Naive thymus-derived CD8-positive, alpha-beta T cell (primary cell): ENCODE data around the gene DEPDC1. TPM values are rescaled to one million over a fixed set of nuclear protein-coding genes. Genes with fewer than 3 reads are reported as not detected.

Source experiments
- ATAC-seq, 2 donors: fragments of 150-1000 bp; cut with Tn5 transposase in 1 of 2; sonication (Bioruptor Pico), chemical (Tn5 transposase) in 1 of 2; 1 replicate in 1 of 2; 2 replicates in 1 of 2; pipeline ENCODE4 v1.10.0; 2021; ENCODE audit warnings: mild to moderate bottlenecking in 2 of 2, moderate library complexity in 2 of 2
- POLR2A ChIA-PET: fragments of 350-600 bp; sonication (Branson Sonifier 250); formaldehyde crosslinking; loops from one replicate; lab custom pipeline; 2021; ENCODE audit warnings: antibody characterized with exemption; lab: Charles Lee
- DNase-seq, 10 donors: peaks; one replicate each; pipeline versions ENCODE4 v3.0.0 to v3.0.0-alpha.2; 2020 to 2022
- H3K27ac Mint-ChIP-seq, 10 donors: one replicate each; pipeline ENCODE4 v1.8.0; 2020 to 2022; ENCODE audit warnings: mild to moderate bottlenecking in 10 of 10, mixed read lengths in 10 of 10, moderate library complexity in 4 of 10, inconsistent platforms in 1 of 10
- H3K27me3 Mint-ChIP-seq, 5 donors: one replicate each; pipeline ENCODE4 v1.8.0; 2021 to 2022; ENCODE audit warnings: mixed read lengths in 5 of 5
- H3K36me3 Mint-ChIP-seq, 3 donors: one replicate each; pipeline ENCODE4 v1.8.0; 2020 to 2022; ENCODE audit warnings: mixed read lengths in 3 of 3, mild to moderate bottlenecking in 2 of 3, inconsistent platforms in 1 of 3
- H3K4me1 Mint-ChIP-seq, 4 donors: one replicate each; pipeline ENCODE4 v1.8.0; 2021 to 2022; ENCODE audit warnings: mixed read lengths in 4 of 4
- H3K4me3 Mint-ChIP-seq, 10 donors: one replicate each; pipeline ENCODE4 v1.8.0; 2020 to 2022; ENCODE audit warnings: mild to moderate bottlenecking in 10 of 10, mixed read lengths in 10 of 10, moderate library complexity in 6 of 10, inconsistent platforms in 1 of 10
- H3K9me3 Mint-ChIP-seq, 9 donors: one replicate each; pipeline ENCODE4 v1.8.0; 2020 to 2022; ENCODE audit warnings: mixed read lengths in 9 of 9, mild to moderate bottlenecking in 3 of 9, inconsistent platforms in 1 of 9, moderate library complexity in 1 of 9
- polyA plus RNA-seq, 3 donors: library from polyadenylated mRNA; unstranded; fragments of 300-500 nt; fragmentation: Illumina TruSeq; gene quantifications; one replicate each; pipeline ENCODE4 v1.2.3, GENCODE V29; 2021
- total RNA-seq, 8 experiments: library from RNA in 2 of 8; stranded (reverse) in 2 of 8; gene quantifications; one replicate each; pipeline ENCODE4 v1.2.3 and lab custom pipeline; 2021 to 2026

Gene DEPDC1
- total and polyA plus RNA-seq, 5 experiments from 2014 or later, result not detected

DNA sequence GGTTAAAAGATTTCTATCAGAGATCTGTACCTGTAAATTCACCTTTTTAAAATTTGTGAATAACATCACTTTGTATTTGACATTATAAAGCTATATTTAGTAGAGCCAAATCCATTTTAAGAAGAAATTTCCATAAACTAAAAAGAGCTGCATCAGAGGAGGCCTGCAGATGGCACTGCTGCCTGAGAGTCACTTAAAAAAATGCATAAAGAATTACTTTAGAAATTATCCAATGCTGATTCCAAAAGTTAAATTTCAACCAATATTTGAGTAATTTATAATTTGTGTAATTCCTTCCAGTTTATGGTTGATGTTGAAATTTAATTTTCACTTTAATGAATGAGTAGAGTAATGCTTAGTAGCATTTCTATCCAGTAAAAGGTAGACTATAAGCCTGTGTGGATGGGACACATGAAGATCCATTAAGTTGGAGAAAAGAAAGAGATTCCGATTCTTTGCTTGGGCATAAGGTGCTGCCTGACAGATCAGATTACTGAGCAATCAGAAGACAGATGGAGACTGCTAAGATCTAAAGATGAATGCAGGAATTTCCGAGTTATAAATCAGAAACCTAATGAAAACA lies 26.4 kb downstream of the DEPDC1 start:
- Mint-ChIP-seq H3K4me1 (no peaks in the 10 kb centered on the region), H3K4me3 (no peak overlapping the region), H3K9me3 (peaks cover 0 to 6% (median 2%) of the 10 kb centered on the region in 9 donors), H3K27me3 (peaks cover 0 to under 1% (median 0%) of the 10 kb centered on the region in 5 donors), H3K27ac (no peak overlapping the region), H3K36me3 (no peaks in the 10 kb centered on the region)
- POLR2A ChIA-PET, result interaction anchor here (0.6 kb wide), 1 partner anchor 62 kb away, joined by 6 read pairs; no protein-coding TSS in a partner anchor
- DNase-seq, result no peak
- ATAC-seq, result no peak

DNA sequence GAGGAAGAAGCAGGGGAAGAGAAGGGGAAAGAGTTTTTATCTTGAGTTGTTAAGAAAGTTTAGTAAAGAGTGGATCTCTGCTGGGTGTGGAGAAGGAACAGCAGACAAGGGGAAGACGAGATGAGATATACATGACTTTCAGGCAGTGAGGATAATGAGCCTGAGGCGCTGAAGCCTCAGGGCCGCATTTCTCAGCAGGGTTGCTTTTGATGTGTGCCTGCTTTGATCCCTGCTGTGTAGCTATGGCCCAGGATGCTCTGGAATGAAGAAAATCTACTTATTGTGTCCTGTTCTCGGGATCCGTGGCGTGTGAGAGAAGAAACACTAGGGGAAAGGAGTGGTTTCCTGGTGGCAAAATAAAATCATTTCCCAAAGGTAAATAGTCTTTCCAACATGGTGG lies 32.0 kb downstream of the DEPDC1 start:
- peaks cover 0 to 14% (median 10%) of the 10 kb centered on the region in 5 donors for H3K27me3 Mint-ChIP-seq
- peaks cover 0 to 5% (median 0%) of the 10 kb centered on the region in 3 donors for H3K36me3 Mint-ChIP-seq
- H3K4me1 Mint-ChIP-seq, result no peaks in the 10 kb centered on the region
- H3K27ac Mint-ChIP-seq, result no peak overlapping the region
- ATAC-seq (no peak), DNase-seq (no peak)
- peaks cover 0 to 25% (median 9%) of the 10 kb centered on the region in 9 donors for H3K9me3 Mint-ChIP-seq
- H3K4me3 Mint-ChIP-seq, result no peak overlapping the region
- POLR2A ChIA-PET, result no interaction called here

DNA sequence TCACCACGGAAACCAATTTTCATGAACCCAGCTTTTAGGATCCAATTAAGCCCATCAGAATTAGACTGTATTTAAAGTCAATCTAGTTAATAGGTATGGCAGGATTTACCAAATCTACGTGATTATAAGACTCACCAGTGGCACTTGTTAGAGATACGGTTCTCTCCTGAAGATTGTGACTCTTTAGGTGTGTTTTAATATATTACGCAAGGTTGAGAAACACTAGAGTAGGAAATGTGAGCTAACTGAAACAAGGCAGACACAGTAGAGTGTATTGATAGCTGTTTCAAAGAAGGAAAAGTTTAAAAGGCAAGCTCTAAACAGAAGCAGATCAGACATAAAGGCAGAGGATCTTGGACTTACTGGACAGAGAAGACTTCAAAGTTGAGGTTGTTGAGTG lies 35.9 kb downstream of the DEPDC1 start:
- DNase-seq, result no peak
- H3K36me3 Mint-ChIP-seq, result peaks cover 0 to 5% (median 0%) of the 10 kb centered on the region in 3 donors
- peaks cover 2 to 18% (median 10%) of the 10 kb centered on the region in 5 donors for H3K27me3 Mint-ChIP-seq
- no peak overlapping the region for H3K4me3 Mint-ChIP-seq
- no peak for ATAC-seq
- peaks cover 0 to 25% (median 9%) of the 10 kb centered on the region in 9 donors for H3K9me3 Mint-ChIP-seq
- no peak overlapping the region for H3K27ac Mint-ChIP-seq
- POLR2A ChIA-PET, result no interaction called here
- no peaks in the 10 kb centered on the region for H3K4me1 Mint-ChIP-seq

DNA sequence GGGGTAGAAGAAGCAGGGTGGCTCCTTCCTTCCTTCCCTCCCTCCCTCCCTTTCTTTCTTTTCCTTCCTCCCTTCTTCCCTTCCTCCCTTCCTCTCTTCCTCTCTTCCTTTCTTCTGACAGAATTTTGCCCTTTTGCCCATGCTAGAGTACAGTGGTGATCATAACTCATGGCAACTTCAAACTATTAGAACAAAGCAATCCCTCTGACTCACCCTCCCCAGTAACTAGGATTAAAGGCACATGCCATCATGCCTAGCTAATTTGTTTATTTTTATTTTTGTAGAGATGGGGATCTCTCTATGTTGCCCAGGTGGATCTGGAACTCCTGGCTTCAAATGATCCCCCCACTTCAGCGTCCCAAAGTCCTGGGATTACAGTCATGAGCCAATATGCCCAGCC lies 37.1 kb downstream of the DEPDC1 start:
- Mint-ChIP-seq H3K27ac (no peak overlapping the region), H3K9me3 (peaks cover 0 to 18% (median 5%) of the 10 kb centered on the region in 9 donors), H3K4me1 (no peaks in the 10 kb centered on the region), H3K4me3 (no peak overlapping the region), H3K36me3 (peaks cover 0 to 5% (median 0%) of the 10 kb centered on the region in 3 donors), H3K27me3 (peaks cover 3 to 14% (median 3%) of the 10 kb centered on the region in 5 donors)
- POLR2A ChIA-PET, result no interaction called here
- DNase-seq (no peak), ATAC-seq (no peak)

DNA sequence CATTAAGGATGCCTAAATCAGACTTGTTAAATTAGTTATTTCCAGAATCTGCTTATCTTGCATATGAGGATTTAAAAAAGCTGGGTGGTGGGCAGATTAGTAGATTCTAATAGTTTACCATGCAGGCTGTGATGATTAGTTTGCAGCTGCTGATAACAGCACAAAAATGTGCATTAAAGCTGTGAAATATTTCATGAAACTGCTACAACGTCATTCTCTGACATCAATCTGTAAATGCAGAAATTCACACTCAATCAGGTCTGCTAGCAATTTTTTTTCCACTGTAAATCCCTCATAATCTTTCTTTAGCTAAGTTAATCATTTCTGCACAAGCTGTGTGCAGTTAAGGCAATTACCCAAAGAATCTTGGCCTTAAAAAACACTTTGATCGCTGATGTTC lies 37.8 kb downstream of the DEPDC1 start:
- Mint-ChIP-seq H3K27me3 (peaks cover 0 to 9% (median 3%) of the 10 kb centered on the region in 5 donors), H3K27ac (no peak overlapping the region), H3K36me3 (peaks cover 0 to 5% (median 0%) of the 10 kb centered on the region in 3 donors), H3K4me1 (no peaks in the 10 kb centered on the region), H3K9me3 (peaks cover 0 to 10% (median 3%) of the 10 kb centered on the region in 9 donors), H3K4me3 (no peak overlapping the region)
- ATAC-seq (no peak), DNase-seq (no peak)
- POLR2A ChIA-PET, result no interaction called here

DNA sequence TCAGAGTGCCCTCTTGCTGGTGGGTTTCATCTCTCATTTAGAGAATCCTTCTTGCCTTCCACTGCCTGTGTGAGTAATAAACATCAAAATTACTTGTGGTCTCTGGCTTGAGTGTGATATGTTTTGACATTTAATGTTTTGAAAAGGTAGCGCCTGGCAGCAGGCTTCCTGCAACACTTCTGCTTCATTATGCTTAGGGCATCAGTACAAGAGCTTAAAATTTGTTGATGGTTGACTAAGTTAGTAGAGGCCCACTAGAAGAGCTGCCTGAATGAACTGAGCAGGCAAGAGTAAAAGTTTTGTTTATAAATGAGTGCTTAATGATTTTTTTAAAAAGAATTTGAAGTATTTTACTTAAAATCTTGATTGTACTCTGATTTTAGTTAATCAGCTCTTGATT lies 40.7 kb downstream of the DEPDC1 start:
- POLR2A ChIA-PET, result no interaction called here
- no peak overlapping the region for H3K27ac Mint-ChIP-seq

DNA sequence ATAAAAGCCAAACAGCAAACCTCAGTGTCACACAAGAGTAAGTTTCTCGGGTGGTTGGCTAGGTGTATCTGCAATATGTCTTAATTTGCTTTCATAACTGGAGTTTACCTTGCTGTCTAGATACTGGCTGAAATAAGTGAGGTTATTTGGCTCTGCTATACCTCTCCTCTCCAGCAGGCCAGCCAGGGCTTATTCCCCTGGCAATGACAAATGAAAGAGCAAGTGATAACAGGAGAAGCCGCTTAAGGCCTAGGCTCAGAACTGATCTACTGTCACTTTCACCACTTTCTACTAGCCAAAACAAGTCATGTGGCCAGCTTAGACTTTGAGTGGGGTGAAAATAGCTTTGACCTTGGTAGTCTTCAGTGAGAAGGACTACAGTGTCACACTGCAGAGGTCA lies 42.3 kb downstream of the DEPDC1 start:
- DNase-seq, result no peak
- ATAC-seq, result no peak
- no peaks in the 10 kb centered on the region for H3K9me3 Mint-ChIP-seq
- no peak overlapping the region for H3K4me3 Mint-ChIP-seq
- H3K27ac Mint-ChIP-seq, result no peak overlapping the region
- no peaks in the 10 kb centered on the region for H3K4me1 Mint-ChIP-seq
- H3K27me3 Mint-ChIP-seq, result peaks cover 0 to 7% (median 3%) of the 10 kb centered on the region in 5 donors
- POLR2A ChIA-PET, result no interaction called here
- H3K36me3 Mint-ChIP-seq, result no peaks in the 10 kb centered on the region

More for the DNA sequence above, 40.7 kb downstream of the DEPDC1 start:
- DNase-seq (no peak), ATAC-seq (no peak)
- H3K4me3 Mint-ChIP-seq, result no peak overlapping the region
- no peaks in the 10 kb centered on the region for H3K9me3 Mint-ChIP-seq
- no peaks in the 10 kb centered on the region for H3K4me1 Mint-ChIP-seq
- no peaks in the 10 kb centered on the region for H3K36me3 Mint-ChIP-seq
- peaks cover 0 to 9% (median 5%) of the 10 kb centered on the region in 5 donors for H3K27me3 Mint-ChIP-seq

DNA sequence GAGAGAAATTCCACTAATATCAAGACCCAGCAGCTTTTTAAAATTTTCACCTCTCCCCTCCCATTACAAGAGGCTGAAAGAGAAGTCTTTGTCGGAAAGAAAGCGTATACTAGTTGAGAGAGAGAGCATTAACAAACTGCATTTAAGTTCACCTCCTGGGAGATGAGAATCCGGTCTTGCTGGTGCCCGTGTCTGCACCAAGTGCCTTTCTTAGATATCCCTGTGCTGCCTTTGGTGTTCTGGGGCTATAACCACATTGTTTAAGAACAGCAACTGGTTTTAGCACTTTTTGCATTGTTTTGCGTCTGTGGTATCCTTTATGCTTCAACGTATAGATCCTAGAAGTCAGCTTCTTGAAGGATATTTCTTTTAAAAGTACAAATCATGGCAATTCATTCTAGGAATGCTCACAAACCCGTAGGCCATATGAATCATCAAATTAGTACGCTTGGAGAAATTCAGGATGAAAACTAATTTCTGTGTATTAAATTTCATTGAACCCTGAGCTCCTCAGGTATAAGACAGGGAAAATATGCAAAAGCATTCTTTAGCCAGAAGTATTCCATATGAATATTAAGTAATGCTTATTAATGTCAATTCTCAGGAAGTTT lies 43.7 kb downstream of the DEPDC1 start:
- no peak overlapping the region for H3K27ac Mint-ChIP-seq
- no peaks in the 10 kb centered on the region for H3K9me3 Mint-ChIP-seq
- DNase-seq (no peak), ATAC-seq (no peak)
- POLR2A ChIA-PET, result no interaction called here
- H3K4me3 Mint-ChIP-seq, result no peak overlapping the region
- no peaks in the 10 kb centered on the region for H3K4me1 Mint-ChIP-seq
- H3K36me3 Mint-ChIP-seq, result no peaks in the 10 kb centered on the region
- peaks cover 0 to 6% (median 3%) of the 10 kb centered on the region in 5 donors for H3K27me3 Mint-ChIP-seq

DNA sequence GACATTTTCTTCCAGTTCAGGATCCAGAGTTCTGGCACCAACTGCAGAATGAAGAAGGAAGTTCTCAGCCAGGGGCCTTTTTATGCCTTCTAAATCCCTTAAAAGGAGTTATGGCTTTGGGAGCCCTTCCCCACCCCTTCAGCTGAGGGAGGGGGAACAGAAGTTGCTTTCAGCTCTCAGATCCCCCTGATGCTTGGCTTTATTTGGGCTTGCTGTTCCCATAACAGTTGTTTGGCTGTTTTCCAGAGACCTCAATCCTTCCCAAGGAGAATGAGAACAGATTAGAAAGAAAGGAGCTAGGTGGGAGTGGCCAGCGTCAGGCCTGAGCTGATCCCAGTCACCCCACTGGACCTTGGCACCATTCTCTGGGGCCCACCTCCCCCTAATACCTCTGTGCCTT lies 47.0 kb downstream of the DEPDC1 start, which contains the start of gene RPE65:
TSS of gene RPE65 (minus strand) at position 54 of the 400 bp plus-strand sequence. CDS start at position 5, 49 bp downstream.
- ATAC-seq (no peak), DNase-seq (no peak)
- H3K9me3 Mint-ChIP-seq, result no peaks in the 10 kb centered on the region
- peaks cover 0 to 6% (median 3%) of the 10 kb centered on the region in 5 donors for H3K27me3 Mint-ChIP-seq
- no peaks in the 10 kb centered on the region for H3K36me3 Mint-ChIP-seq
- no peaks in the 10 kb centered on the region for H3K4me1 Mint-ChIP-seq
- H3K27ac Mint-ChIP-seq, result no peak within 1 kb of the TSS
- H3K4me3 Mint-ChIP-seq, result no peak within 1 kb of the TSS
- POLR2A ChIA-PET, result no interaction called here

DNA sequence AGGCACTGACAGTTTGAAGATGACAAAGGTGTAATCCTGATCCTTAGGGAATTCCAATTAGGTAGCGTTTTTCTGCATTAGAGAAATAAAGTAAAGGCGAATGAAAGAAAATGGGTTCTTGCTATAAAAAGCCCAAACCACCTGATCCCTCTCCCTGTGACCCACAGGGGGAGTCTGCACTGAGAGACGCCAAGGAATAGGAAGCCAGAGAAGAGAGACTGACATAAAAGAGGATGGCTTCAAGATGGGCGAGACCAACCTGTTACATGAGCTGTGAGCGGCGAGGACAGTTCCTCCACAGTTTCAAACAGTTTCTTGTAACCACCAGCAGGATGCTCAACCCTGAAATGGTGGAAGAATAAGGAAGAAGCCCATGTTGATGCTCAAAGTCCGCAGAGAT lies 48.5 kb downstream of the DEPDC1 start:
- DNase-seq, result no peak
- H3K27me3 Mint-ChIP-seq, result peaks cover 5 to 9% (median 6%) of the 10 kb centered on the region in 5 donors
- H3K4me3 Mint-ChIP-seq, result no peak overlapping the region
- H3K27ac Mint-ChIP-seq, result no peak overlapping the region
- peaks cover 0 to 2% (median 0%) of the 10 kb centered on the region in 9 donors for H3K9me3 Mint-ChIP-seq
- no peaks in the 10 kb centered on the region for H3K4me1 Mint-ChIP-seq
- ATAC-seq, result no peak
- POLR2A ChIA-PET, result no interaction called here
- no peaks in the 10 kb centered on the region for H3K36me3 Mint-ChIP-seq

DNA sequence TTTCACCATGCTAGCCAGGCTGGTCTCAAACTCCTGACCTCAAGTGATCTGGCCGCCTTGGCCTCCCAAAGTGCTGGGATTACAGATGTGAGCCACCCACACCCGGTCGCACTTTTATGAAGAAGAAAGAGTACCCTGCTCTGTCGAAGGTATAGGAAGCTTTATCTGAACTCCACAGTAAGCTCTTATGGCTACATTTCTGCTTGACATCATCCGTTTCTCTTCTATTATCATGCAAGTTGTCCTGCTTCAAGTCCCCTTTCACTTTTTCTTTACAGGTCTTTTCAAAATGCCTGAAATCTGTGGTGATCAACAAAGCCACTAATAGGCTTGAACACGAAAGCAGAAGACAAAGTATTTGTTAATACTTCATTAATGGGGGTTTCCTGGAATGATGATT lies 51.2 kb downstream of the DEPDC1 start:
- Mint-ChIP-seq H3K9me3 (peaks cover 0 to 3% (median 0%) of the 10 kb centered on the region in 9 donors), H3K36me3 (no peaks in the 10 kb centered on the region), H3K4me3 (no peak overlapping the region), H3K27ac (no peak overlapping the region), H3K4me1 (no peaks in the 10 kb centered on the region), H3K27me3 (peaks cover 6 to 10% (median 7%) of the 10 kb centered on the region in 5 donors)
- POLR2A ChIA-PET, result no interaction called here
- no peak for DNase-seq
- ATAC-seq, result no peak

DNA sequence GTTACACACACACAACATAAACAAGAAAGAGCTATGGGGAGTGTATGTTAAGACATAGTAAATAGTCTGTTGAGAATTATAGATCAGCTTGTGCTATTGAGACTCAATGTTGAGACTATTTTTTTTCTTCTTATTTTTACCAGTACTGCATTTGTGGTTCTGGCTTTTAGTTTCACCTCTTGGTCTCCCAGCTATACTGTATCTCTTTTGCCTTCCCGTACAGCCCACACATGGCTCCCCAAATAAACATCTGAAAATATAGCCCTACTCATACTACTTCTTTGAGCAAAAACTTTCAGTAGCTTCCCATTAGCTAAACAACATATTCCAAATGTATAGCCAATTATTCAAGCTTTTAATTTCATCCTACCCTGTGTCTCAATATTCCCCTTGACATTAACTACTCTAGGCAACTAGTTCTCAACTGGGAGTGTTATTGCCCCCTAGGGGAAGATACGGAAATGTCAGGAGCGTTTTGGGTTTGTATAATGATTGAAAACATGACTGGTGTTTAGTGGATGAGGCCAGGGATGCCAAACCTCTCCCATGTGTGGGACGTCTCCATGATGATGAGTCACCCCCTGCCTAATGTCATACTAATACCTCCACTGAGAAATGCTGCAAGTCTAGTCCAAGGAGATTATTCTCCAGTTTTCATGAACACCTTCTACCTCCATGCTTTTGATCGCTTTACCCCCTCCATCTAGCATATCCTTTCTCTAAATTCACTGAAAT lies 53.9 kb downstream of the DEPDC1 start:
- no peaks in the 10 kb centered on the region for H3K36me3 Mint-ChIP-seq
- no peaks in the 10 kb centered on the region for H3K4me1 Mint-ChIP-seq
- no peak overlapping the region for H3K27ac Mint-ChIP-seq
- no peak overlapping the region for H3K4me3 Mint-ChIP-seq
- peaks cover 6 to 10% (median 7%) of the 10 kb centered on the region in 5 donors for H3K27me3 Mint-ChIP-seq
- no peak for ATAC-seq
- POLR2A ChIA-PET, result no interaction called here
- H3K9me3 Mint-ChIP-seq, result peaks cover 0 to 3% (median 0%) of the 10 kb centered on the region in 9 donors
- no peak for DNase-seq

DNA sequence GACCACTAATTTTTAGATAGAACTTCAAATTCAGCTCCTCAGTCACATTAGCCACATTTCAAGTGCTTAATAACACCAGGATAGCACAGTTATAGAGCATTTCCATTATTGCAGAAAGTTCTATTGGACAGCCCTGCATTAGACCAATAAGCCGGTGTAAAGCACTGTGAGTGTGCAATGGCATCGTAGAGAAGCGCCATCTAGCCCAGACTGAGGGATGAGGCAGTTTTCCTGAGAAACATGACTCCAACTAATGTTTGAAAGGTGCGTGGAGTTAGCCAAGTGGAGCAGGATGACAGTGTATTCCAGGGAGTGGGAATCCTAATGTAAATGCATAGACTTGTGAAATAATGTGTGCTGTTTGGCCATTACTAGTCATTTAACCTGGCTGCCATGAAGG lies 54.9 kb downstream of the DEPDC1 start:
- POLR2A ChIA-PET, result no interaction called here
- DNase-seq, result no peak
- Mint-ChIP-seq H3K36me3 (no peaks in the 10 kb centered on the region), H3K27me3 (peaks cover 6 to 10% (median 7%) of the 10 kb centered on the region in 5 donors), H3K4me3 (no peak overlapping the region), H3K27ac (no peak overlapping the region), H3K4me1 (no peaks in the 10 kb centered on the region), H3K9me3 (peaks cover 0 to 3% (median 0%) of the 10 kb centered on the region in 9 donors)
- ATAC-seq, result no peak
